GM06990 (cell line): Measurements from ENCODE around the gene ZNF41.
"Not testable (repeated sequence)": the region's sequence is repeated elsewhere in the genome, so short reads cannot be mapped to it uniquely, and the experiment has no call there.

ENCODE experiments used
- DNase-seq: peaks from one replicate; pipeline ENCODE4 v3.0.0-alpha.2; 2011; ENCODE audit not compliant: insufficient read length; ENCODE audit errors: extremely low read depth
- H3K27me3 ChIP-seq: replicated peaks from 2 replicates; pipeline ENCODE4 v1.6.0; 2011; ENCODE audit warnings: low read length; ENCODE audit not compliant: control insufficient read depth, insufficient read depth
- H3K36me3 ChIP-seq: 2 replicates; pipeline ENCODE4 v1.5.1; 2011; ENCODE audit warnings: low read length; ENCODE audit not compliant: control insufficient read depth, insufficient read depth
- H3K4me3 ChIP-seq: replicated peaks from 2 replicates; pipeline ENCODE4 v1.5.1; 2011; ENCODE audit warnings: low read depth, mild to moderate bottlenecking, control low read depth, low read length
- TF ChIP-seq, protein P1 (sequence below): IDR thresholded peaks from 2 replicates; pipeline ENCODE4 v1.5.1; 2011; ENCODE audit warnings: low read length, control low read depth, mild to moderate bottlenecking, inconsistent platforms; ENCODE audit not compliant: insufficient read depth, poor library complexity, severe bottlenecking

The ZNF41 gene

DNA sequence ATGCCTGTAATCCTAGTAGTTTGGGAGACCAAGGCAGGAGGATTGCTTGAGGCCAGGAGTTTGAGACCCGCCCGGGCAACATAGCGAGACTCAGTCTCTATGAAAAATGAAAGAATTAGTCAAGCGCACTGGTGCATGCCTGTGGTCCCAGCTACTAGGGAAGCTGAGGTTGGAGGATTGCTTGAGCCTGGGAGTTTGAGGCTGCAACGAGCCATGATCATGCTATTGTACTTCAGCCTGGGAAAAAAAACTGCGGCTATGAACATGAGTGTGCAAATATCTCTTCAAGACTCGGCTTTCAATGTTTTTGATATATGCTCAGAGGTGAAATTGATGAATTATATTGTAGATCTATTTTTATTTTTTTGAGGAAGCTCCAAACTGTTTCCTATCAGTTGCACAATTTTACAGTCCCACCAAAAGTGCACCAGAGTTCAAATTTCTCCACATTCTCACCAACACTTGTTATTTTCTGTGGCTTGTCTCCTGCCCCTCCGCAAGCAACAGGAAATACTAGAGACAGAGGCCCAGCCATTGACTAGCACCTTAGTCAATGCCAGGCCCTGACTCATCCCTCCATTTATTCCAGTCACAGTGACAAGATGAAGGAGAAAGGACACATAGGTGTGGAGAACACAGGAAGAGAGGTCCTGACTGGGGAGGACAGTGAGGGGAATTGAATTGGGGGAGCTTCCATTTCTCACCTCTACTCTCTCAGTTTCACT is 33.1 kb upstream of the ZNF41 start:
- no peak overlapping the region for H3K4me3 ChIP-seq
- H3K36me3 ChIP-seq: no peaks in the 10 kb centered on the region
- DNase-seq: no peak
- TF ChIP-seq, protein P1, sequence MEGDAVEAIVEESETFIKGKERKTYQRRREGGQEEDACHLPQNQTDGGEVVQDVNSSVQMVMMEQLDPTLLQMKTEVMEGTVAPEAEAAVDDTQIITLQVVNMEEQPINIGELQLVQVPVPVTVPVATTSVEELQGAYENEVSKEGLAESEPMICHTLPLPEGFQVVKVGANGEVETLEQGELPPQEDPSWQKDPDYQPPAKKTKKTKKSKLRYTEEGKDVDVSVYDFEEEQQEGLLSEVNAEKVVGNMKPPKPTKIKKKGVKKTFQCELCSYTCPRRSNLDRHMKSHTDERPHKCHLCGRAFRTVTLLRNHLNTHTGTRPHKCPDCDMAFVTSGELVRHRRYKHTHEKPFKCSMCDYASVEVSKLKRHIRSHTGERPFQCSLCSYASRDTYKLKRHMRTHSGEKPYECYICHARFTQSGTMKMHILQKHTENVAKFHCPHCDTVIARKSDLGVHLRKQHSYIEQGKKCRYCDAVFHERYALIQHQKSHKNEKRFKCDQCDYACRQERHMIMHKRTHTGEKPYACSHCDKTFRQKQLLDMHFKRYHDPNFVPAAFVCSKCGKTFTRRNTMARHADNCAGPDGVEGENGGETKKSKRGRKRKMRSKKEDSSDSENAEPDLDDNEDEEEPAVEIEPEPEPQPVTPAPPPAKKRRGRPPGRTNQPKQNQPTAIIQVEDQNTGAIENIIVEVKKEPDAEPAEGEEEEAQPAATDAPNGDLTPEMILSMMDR: no peak
- H3K27me3 ChIP-seq: no peaks in the 10 kb centered on the region

DNA sequence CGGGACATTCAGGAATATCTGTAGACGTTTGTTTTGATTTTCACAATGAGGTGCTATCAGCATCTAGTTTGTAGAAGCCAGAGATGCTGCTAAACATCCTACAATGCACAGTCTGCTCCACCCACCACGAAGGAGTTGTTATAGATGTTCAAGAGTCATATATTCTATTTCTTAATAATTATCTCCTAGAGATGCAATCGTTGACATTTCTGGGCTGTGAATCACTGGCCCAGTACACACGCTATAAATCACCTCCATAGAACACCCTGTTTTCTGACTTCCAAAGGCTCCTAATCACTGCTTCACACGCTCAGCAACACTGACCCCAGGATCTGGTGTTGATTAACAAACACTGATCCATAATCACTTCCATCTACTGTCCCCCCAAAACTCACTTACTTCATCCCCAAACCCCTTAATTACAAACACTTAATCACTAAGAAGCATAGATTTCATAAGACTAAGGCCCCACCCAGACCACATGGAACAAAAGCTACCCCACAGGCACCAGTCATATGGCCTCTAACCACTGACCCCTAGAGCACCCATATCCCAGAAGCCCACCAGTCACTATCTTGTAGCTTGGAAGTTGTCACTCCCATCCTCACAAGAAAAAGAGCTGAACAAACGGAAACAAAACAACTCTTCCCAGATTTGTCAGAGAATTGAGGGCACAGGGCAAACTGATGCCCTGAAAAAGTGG is 31.7 kb upstream of the ZNF41 start:
- DNase-seq: no peak
- no peak overlapping the region for H3K4me3 ChIP-seq
- H3K27me3 ChIP-seq: no peaks in the 10 kb centered on the region
- H3K36me3 ChIP-seq: no peaks in the 10 kb centered on the region
- TF ChIP-seq, protein P1: no peak

DNA sequence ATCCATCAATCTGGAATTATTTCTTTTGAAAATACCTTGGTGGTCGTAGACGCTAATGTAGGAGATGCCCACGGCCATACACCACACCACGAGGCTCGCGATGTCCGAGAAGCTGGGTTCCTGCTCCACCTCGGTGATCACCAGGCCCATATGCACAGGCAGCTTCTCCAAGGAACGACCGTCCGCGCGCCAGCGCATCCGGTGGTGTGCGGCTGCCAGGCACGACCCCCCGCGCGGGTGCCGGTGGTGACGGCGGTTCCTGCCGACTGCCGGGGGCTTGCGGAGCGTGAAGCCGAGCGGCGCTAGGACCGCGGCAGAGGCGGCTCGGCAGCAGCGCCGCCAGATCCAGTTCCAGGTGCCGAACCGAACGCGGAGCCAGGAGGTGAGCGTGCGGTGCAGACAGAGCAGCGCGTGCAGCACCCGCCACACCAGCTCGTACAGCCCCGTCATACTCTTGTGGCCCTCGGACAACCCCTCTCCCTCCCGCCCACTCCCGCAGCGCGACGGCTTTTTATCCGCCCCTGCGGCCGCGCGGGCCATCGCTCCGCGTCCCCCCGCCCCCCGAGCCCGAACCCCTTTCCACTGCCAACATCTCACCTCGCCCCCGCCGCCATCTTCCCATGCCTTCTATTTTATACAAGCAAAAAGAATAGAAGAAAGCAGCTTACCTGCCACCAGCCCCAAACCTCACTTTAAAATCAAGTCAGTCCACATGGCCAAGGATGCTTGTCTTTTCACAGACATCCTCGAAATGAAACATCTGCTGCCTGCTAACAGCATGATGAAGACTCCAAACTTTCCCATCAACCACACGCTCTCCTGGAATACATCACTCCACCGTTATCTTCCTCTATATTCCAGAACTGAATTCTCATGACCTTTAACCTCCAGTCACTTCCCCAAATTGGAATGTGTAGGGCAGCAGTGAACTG is 30.3 kb upstream of the ZNF41 start:
- not testable (repeated sequence) for DNase-seq, H3K36me3 ChIP-seq, H3K27me3 ChIP-seq
- H3K4me3 ChIP-seq: peak overlapping the region; percentile 54

DNA sequence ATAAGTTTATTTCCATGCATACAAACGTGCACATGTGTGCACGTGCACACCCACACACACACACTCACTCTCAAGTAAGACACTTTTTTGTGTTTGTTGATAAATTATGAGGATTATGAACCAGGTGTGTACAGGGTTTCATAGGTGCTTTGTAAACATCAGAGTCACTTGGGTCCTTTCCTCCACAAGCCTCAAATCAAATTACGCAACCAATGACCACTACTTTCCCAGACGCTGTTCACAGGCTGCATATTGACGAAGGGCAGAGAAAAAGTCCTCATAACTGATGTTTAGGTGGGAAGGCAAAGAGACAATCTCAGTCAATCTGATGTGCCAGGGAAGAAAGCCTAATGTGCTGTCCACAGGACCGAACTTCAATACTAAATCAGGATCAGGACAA is 29.4 kb upstream of the ZNF41 start:
- not testable (repeated sequence) for DNase-seq, H3K36me3 ChIP-seq, H3K4me3 ChIP-seq, H3K27me3 ChIP-seq

DNA sequence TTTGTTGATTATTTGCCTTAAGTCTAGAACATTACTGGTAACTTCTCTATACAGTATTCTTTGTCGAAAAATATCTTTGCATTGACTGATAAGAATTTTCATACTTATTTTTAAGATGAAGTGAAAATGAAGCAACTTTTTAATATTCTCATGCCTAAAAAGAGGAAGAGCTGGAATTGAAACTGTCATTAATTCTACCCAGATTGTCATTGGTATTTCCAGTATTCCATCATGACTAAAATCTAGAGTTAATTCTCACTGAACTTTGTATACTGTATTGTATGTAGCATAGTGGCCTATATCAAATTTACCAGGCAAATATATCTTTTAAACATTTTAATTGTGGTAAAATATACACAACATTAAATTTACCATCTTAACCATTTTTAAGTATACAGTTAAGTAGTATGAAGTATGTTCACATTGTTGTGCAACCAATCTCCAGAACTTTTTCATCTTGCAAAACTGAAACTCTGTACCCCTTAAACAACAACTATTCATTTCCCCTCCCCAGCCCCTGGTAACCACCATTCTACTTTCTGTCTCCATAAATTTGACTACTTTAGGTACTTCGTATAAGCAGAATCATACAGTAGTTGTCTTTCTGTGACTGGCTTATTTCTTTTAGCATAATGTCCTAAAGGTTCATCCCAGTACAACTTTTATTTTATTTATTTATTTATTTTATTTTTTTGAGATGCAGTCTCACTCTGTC is 24.3 kb upstream of the ZNF41 start:
- TF ChIP-seq, protein P1: no peak
- Histone ChIP-seq H3K36me3 (no peaks in the 10 kb centered on the region), H3K27me3 (no peaks in the 10 kb centered on the region), H3K4me3 (no peak overlapping the region)
- DNase-seq: no peak

DNA sequence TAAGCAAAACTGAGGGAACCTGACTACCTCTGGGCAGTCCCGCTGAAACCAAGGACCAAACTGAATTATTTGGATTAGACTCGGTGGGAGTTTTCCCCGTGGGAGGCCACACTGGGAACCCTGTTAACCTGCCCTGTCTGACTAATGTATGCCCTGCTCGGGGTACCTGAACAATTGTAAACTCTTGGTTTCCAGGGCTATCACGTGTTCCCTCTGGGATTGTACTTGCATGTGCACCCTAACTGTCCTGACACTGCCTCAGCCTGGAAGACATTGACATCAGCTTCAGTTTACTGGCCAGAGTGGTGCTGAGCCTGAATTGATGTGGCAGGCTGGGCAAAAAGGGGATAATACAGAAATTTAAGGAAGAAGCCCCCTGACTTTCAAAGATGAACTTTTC is 20.1 kb upstream of the ZNF41 start:
- DNase-seq: no peak
- Histone ChIP-seq H3K36me3 (no peaks in the 10 kb centered on the region), H3K4me3 (no peak overlapping the region), H3K27me3 (no peaks in the 10 kb centered on the region)
- TF ChIP-seq, protein P1: no peak
